Progenitor cell of endocrine pancreas (in vitro differentiated cells): Measurements from ENCODE around the gene PCBP4. TPM values are rescaled to one million over a fixed set of nuclear protein-coding genes. Genes with fewer than 3 reads are reported as not detected.

ENCODE experiments used
- DNase-seq: peaks from one replicate; pipeline ENCODE4 v3.0.0; 2021; ENCODE audit warnings: low spot score; ENCODE audit not compliant: unreplicated experiment
- H3K27ac Mint-ChIP-seq: 2 replicates; pipeline ENCODE4 v1.8.0; 2021; ENCODE audit warnings: mild to moderate bottlenecking, moderate library complexity, mixed read lengths
- H3K27me3 Mint-ChIP-seq: 2 replicates; pipeline ENCODE4 v1.8.0; 2021; ENCODE audit warnings: mixed read lengths
- H3K36me3 Mint-ChIP-seq: 2 replicates; pipeline ENCODE4 v1.8.0; 2022; ENCODE audit warnings: mixed read lengths; ENCODE audit not compliant: insufficient read depth
- H3K4me1 Mint-ChIP-seq: 2 replicates; pipeline ENCODE4 v1.8.0; 2021; ENCODE audit warnings: low read depth, mixed read lengths
- H3K4me3 Mint-ChIP-seq: 2 replicates; pipeline ENCODE4 v1.8.0; 2021; ENCODE audit warnings: low read depth, mild to moderate bottlenecking, moderate library complexity, mixed read lengths
- H3K9me3 Mint-ChIP-seq: 2 replicates; pipeline ENCODE4 v1.8.0; 2021; ENCODE audit warnings: low read depth, mixed read lengths
- total RNA-seq: library from RNA; stranded (reverse); gene quantifications from 2 replicates; pipeline ENCODE4 v1.2.1, GENCODE V29; 2021
- TF ChIP-seq, protein P1 (sequence below): fragments of 200-600 bp; sonication (generic); IDR thresholded peaks from one replicate; pipeline ENCODE4 v1.5.0; 2021; ENCODE audit warnings: antibody characterized with exemption, mild to moderate bottlenecking; ENCODE audit not compliant: unreplicated experiment

Gene PCBP4
- total RNA-seq, 1 donor from 2014 or later: 160 TPM

DNA sequence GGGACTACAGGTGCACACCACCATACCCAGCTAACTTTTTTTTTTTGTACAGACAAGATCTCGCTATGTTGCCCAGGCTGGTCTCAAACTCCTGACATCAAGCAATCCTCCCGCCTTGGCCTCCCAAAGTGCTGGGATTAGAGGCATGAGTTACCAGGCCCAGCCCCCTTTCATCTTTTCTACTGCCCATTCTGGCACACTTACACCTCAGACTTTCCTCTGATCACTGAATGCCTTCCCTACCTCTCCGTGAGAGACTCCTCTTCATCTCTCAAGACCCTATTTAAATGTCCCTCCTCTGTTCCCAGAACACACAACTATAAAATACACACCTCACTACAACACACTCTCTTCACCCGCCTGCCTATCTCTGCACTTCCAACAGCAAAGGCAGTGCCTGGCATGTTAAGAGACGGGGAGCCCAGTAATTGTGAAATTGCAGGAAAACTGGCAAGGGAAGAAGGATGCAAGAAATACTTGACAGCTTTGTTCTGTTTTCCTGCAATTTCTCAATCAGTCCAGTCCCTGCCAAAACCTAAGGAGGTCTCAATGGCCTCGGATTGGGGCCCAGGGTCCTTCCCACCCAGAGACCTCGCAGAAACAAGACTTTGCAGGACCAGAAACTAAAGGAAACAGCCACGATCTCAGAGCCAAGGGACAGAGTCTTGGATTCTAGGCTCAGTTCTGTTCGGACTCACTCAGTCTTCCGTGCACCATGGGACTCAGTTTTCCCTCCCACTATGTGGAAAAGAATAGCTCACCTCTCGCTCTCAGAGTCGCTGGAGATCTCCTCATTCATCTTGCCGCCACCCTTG, 26.4 kb downstream of the PCBP4 start:
- Mint-ChIP-seq H3K36me3 (peaks cover 5% of the 10 kb centered on the region), H3K27ac (peak overlapping the region; percentile 13), H3K4me3 (peak overlapping the region; percentile 77), H3K9me3 (no peaks in the 10 kb centered on the region), H3K4me1 (peaks cover 12% of the 10 kb centered on the region), H3K27me3 (no peaks in the 10 kb centered on the region)
- TF ChIP-seq, protein P1, sequence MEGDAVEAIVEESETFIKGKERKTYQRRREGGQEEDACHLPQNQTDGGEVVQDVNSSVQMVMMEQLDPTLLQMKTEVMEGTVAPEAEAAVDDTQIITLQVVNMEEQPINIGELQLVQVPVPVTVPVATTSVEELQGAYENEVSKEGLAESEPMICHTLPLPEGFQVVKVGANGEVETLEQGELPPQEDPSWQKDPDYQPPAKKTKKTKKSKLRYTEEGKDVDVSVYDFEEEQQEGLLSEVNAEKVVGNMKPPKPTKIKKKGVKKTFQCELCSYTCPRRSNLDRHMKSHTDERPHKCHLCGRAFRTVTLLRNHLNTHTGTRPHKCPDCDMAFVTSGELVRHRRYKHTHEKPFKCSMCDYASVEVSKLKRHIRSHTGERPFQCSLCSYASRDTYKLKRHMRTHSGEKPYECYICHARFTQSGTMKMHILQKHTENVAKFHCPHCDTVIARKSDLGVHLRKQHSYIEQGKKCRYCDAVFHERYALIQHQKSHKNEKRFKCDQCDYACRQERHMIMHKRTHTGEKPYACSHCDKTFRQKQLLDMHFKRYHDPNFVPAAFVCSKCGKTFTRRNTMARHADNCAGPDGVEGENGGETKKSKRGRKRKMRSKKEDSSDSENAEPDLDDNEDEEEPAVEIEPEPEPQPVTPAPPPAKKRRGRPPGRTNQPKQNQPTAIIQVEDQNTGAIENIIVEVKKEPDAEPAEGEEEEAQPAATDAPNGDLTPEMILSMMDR: no peak
- no peak for DNase-seq

DNA sequence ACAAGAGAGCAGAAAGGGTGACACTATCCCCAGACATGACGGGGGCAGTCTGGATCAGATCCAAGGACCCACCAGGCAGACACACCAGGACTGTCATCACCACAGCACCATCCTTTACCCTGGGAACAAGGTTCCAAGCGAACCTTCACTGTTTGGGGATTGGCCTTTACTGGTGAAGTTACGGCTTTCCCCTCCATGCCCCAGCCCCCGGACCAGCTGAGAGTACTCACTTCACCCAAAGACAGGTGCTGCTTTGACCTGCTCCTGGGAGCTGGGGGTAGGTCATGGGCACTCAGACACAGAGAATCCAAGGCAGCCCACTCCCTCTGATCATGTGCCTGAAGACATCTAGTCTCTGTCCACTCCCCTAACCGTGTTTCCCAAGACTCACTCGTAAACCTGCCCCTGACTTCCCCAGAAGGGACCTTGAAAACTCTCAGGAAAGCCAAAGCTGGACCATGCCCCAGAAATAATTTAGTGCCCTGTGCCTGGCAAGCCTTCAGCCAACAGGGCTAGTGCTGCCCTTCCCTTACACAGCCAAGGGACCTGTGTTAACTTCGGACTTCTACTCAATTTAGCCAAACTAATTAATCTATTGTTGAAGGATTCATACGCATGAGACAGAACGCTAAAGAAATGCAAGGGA, 28.4 kb downstream of the PCBP4 start:
- TF ChIP-seq, protein P1: no peak
- peak overlapping the region; percentile 12 for H3K4me3 Mint-ChIP-seq
- peak overlapping the region; percentile 29 for H3K27ac Mint-ChIP-seq
- H3K9me3 Mint-ChIP-seq: no peaks in the 10 kb centered on the region
- no peaks in the 10 kb centered on the region for H3K27me3 Mint-ChIP-seq
- H3K36me3 Mint-ChIP-seq: peaks cover 7% of the 10 kb centered on the region
- peaks cover 12% of the 10 kb centered on the region for H3K4me1 Mint-ChIP-seq
- no peak for DNase-seq

DNA sequence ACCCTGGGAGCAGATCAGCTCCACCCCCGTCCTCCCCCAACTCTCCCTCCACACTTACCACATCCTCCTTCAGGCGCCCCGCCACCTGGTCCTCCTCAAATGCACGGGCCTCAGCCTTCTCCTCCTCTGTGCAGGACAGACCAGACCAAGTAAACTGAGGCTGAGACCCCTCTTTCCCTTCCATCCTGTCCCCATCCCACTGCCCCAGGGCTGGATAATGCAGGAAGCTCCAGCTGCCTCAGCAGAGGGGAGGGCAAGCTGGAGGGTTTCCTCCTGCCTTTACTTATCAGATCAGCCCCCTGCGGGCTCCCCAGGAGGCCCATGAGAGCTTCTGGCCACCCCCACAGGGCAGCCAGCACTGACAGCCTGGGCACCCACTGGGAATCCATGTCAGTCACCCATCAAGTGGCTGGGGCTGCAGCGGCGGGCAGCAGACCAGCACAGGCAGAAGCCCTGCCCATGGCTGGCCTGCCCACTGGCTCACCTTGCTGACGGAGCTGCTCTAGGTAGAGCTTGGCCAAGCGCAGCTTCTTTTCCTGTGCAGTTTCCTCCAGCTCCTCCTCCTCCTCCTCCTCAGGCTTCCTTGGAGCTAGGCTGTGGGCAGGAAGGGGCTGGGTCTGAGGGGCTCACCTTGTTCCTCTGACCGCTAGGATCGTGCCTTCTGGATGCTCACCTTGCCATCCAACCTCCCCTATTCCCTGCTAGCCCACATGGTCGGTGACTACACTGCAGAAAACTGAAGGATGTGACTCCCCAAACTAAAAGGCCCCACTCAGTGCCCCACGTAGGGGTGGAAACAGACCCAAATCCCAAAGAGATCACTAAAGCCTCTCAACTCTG, 29.4 kb downstream of the PCBP4 start:
- Mint-ChIP-seq H3K4me3 (no peak overlapping the region), H3K4me1 (peaks cover 12% of the 10 kb centered on the region), H3K9me3 (no peaks in the 10 kb centered on the region), H3K27ac (no peak overlapping the region), H3K27me3 (no peaks in the 10 kb centered on the region), H3K36me3 (peaks cover 7% of the 10 kb centered on the region)
- no peak for DNase-seq
- TF ChIP-seq, protein P1: no peak

DNA sequence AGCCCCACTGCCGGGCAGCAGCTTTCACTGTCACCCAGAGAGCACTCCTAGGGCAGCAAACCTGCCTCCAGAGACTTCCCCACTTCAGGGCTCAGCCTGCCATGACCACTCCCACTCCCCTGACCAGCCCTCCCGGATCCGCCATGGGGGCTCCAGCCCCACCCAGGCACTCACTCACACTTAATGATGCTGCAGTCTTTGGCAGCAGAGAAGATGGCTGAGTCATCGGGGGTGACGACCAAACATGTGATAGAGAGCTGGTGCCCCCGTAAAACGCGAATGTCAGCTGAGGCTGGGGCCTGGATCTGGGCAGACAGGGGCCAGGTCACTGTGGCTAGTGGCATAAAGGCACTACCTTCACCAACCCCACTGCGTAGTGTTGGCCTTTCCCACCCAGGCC, 30.2 kb downstream of the PCBP4 start:
- Mint-ChIP-seq H3K36me3 (peaks cover 7% of the 10 kb centered on the region), H3K4me1 (peaks cover 10% of the 10 kb centered on the region), H3K4me3 (no peak overlapping the region), H3K27ac (no peak overlapping the region), H3K27me3 (no peaks in the 10 kb centered on the region), H3K9me3 (no peaks in the 10 kb centered on the region)
- DNase-seq: no peak
- TF ChIP-seq, protein P1: no peak
